ENCODE data around the gene OTUD1. TPM values are rescaled to one million over a fixed set of nuclear protein-coding genes. Genes with fewer than 3 reads are reported as not detected.

OTUD1 gene
- polyA plus RNA-seq, 1 donor from 2014 or later, result 6.0 TPM

GRCh38 chr10:23405540-23405939, 33.3 kb upstream of the OTUD1 start:
- no peaks in the 10 kb centered on the region for H3K79me2 ChIP-seq (replicated peaks; ENCODE audit: insufficient read depth, low read length)
- H4K20me1 ChIP-seq (ENCODE audit: insufficient read depth), result no peaks in the 10 kb centered on the region
- no peaks in the 10 kb centered on the region for H3F3A ChIP-seq (ENCODE audit: insufficient read depth, low read length, poor library complexity, severe bottlenecking)
- no peak overlapping the region for H3K4me3 ChIP-seq (ENCODE audit: low read length)
- no peak overlapping the region for H3K9ac ChIP-seq (ENCODE audit: low read length)
- no peak overlapping the region for H3K27ac ChIP-seq (ENCODE audit: low read length)
- H3K9me3 ChIP-seq (ENCODE audit: low read length), result no peaks in the 10 kb centered on the region
- no peaks in the 10 kb centered on the region for H3K9me2 ChIP-seq (ENCODE audit: insufficient read depth, low read length)
- no peak overlapping the region for H3K4me2 ChIP-seq (ENCODE audit: low read length)
- TF ChIP-seq REST (IDR thresholded peaks at IDR 0.05; ENCODE audit: borderline replicate concordance) (no peak), RAD21 (conservative IDR thresholded peaks at IDR 0.05) (no peak), MXI1 (conservative IDR thresholded peaks at IDR 0.05; ENCODE audit: poor library complexity, severe bottlenecking) (no peak)
- H3K27me3 ChIP-seq (ENCODE audit: insufficient read depth, low read depth, low read length), result no peaks in the 10 kb centered on the region
- H2AFZ ChIP-seq (ENCODE audit: low read depth, low read length), result no peak overlapping the region
- H3K36me3 ChIP-seq (ENCODE audit: insufficient read depth, low read length), result no peaks in the 10 kb centered on the region

DNA sequence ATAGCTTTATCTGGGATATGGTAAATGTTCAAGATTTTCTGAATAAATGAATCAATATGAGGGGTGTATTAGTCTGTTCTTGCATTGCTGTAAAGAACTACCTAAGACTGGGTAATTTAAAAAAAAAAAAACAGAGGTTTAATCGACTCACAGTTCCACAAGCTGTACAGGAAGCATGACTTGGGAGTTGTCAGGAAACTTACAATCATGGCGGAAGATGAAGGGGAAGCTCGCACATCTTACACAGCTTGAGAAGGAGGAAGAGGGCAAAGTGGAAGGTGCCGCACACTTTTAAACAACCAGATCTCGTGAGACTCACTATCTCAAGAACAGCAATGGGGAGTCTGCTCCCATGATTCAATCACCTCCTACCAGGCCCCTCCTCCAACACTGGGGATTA, 32.5 kb upstream of the OTUD1 start:
- TF ChIP-seq, protein P1, sequence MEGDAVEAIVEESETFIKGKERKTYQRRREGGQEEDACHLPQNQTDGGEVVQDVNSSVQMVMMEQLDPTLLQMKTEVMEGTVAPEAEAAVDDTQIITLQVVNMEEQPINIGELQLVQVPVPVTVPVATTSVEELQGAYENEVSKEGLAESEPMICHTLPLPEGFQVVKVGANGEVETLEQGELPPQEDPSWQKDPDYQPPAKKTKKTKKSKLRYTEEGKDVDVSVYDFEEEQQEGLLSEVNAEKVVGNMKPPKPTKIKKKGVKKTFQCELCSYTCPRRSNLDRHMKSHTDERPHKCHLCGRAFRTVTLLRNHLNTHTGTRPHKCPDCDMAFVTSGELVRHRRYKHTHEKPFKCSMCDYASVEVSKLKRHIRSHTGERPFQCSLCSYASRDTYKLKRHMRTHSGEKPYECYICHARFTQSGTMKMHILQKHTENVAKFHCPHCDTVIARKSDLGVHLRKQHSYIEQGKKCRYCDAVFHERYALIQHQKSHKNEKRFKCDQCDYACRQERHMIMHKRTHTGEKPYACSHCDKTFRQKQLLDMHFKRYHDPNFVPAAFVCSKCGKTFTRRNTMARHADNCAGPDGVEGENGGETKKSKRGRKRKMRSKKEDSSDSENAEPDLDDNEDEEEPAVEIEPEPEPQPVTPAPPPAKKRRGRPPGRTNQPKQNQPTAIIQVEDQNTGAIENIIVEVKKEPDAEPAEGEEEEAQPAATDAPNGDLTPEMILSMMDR (IDR thresholded peaks at IDR 0.05; ENCODE audit: poor library complexity, severe bottlenecking), result no peak
- TF ChIP-seq RAD21 (conservative IDR thresholded peaks at IDR 0.05) (no peak), MXI1 (conservative IDR thresholded peaks at IDR 0.05; ENCODE audit: poor library complexity, severe bottlenecking) (no peak), EP300 (conservative IDR thresholded peaks at IDR 0.05; ENCODE audit: poor library complexity, severe bottlenecking) (no peak), REST (IDR thresholded peaks at IDR 0.05; ENCODE audit: borderline replicate concordance) (no peak), TAF1 (IDR thresholded peaks at IDR 0.05; ENCODE audit: low read depth) (no peak), EZH2 (IDR thresholded peaks at IDR 0.05; ENCODE audit: borderline replicate concordance, insufficient read depth, low read length, poor library complexity, severe bottlenecking) (no peak), POLR2AphosphoS5 (IDR thresholded peaks at IDR 0.05) (no peak), SMC3 (conservative IDR thresholded peaks at IDR 0.05; ENCODE audit: poor library complexity) (no peak)
- Histone ChIP-seq H3K27ac (ENCODE audit: low read length) (no peak overlapping the region), H3K4me3 (ENCODE audit: low read length) (no peak overlapping the region), H3K4me2 (ENCODE audit: low read length) (no peak overlapping the region), H3K27me3 (ENCODE audit: insufficient read depth, low read depth, low read length) (no peaks in the 10 kb centered on the region), H3K36me3 (ENCODE audit: insufficient read depth, low read length) (no peaks in the 10 kb centered on the region), H4K20me1 (ENCODE audit: insufficient read depth) (no peaks in the 10 kb centered on the region), H2AFZ (ENCODE audit: low read depth, low read length) (no peak overlapping the region), H3K9me2 (ENCODE audit: insufficient read depth, low read length) (no peaks in the 10 kb centered on the region), H3K9ac (ENCODE audit: low read length) (no peak overlapping the region), H3F3A (ENCODE audit: insufficient read depth, low read length, poor library complexity, severe bottlenecking) (no peaks in the 10 kb centered on the region), H3K9me3 (ENCODE audit: low read length) (no peaks in the 10 kb centered on the region), H3K79me2 (replicated peaks; ENCODE audit: insufficient read depth, low read length) (no peaks in the 10 kb centered on the region)

Data from neural cell (in vitro differentiated cells).